ENCODE measurements around the gene RALGAPA2.

The RALGAPA2 gene

DNA sequence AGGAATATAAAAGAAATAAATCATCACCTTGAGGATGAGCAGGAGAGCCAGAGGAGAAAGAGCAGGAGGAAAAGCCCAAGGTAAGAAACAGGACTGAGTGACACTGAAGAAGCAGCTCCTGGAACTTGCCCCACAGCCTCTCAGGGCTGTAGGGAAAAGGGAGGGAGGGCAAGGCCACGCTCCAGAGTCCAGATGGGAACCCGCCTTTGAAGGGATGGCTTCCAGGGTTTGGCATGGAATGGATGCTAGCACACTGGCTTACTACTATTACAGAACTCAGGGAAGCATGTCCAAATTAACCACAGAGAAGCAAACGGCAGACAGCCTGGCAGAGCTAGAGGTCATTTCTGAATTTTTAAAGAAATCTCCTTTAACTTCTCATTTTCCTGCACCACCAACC lies 26.8 kb downstream of the RALGAPA2 start:
- DNase-seq (ENCODE audit: extremely low read depth in 1 of 2, low read depth in 1 of 2) = no peak

DNA sequence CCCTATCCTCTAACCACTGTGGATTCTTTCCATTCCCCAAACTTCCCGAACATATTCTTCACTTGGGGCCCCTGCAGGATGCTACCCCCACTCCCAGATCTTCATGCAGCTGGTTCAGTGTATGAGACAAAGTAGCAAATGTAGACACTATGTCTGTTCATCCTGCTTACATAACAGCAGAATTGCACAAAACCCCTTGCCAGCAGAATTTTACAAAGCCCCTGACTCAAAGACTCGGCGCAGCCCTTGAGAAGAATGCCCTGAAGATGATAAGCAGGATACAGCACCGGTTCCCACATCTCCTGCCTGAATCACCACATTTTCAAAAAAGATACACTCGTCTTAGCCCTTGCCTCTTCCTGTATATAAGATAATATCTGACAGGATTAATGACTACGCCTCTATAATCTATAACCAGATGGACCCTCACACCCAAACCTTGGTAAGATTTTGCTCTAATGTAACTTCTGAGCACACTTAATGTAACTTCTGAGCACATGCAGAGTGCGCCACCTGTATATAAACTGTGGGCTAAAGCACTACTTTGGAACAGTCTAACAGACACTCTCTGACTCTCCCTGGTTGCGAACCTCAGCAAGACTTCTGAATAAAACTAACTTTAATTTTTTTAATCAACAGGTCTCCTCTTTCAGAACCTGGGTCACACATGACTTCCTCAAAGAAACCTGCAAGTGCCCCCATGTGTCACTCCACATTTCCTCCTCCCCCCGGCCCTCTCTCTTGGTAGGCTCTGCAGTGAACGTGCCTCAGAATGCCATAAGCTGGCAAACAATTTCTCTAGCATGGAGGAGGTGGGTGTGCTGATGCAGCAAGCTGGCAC lies 28.7 kb downstream of the RALGAPA2 start:
- DNase-seq (ENCODE audit: extremely low read depth in 1 of 2, low read depth in 1 of 2) = no peak

DNA sequence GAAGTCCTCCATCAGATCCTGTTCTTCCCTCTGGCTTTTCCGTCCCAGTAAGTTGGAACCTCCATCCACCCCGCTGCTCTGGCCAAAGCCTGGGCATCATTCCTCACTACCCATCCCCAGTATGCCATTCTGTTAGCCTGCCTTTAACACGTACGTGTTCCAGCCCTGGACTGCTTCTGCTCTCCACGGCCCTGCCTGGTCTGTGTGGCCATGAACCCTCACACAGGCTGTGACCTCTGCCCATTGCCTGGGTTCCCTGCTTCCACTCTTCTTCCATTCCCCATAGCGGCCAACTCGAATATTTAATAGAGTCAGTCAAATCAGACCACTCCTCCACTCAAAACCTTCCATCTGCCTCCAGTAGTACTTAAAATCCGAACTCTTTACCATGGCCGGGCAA lies 29.4 kb downstream of the RALGAPA2 start:
- no peak for DNase-seq (ENCODE audit: extremely low read depth in 1 of 2, low read depth in 1 of 2)

DNA sequence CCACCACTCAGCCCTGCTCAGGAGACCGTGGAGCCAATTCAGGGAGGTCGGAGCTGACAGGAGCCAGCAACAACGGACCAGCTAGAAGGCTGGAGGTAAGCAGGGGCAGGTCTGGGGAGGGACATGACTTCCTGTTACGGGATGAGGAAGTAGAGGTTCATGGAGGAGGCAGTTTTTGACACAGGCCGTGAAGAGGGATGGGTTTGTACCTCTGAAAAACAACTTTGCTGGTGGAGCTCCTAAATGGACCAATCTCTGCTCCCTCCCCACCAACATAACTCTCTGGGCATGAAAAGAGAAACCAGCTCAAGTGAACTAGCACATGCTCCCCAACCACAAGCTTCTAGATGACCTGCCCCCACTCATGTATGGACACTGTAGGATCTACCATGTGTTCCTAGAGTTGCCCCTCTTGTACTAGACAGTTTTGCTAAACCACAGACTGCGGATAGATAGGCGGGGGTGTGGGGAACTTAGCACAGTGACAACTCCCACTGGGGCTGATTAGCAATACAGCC lies 31.4 kb downstream of the RALGAPA2 start:
- no peak for DNase-seq (ENCODE audit: extremely low read depth in 1 of 2, low read depth in 1 of 2)

DNA sequence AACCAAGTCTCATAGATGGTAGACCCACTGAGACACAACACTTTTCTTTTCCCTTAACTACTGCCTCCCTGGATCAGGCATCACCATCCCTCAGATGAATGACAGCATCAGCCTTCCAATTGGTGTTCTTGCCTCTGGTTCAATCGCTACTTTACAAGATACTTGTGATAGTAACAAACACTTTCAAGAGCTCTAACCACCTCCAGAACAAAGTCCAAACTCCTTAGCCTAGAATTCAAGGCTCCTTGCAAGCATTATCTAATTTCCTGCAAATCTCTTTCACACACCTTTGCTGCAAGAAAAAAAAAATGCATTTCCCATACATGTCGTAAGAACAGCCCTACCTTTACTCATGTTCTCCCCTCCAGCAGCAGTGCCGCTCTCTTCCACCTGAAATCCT lies 33.1 kb downstream of the RALGAPA2 start:
- no peak for DNase-seq (ENCODE audit: extremely low read depth in 1 of 2, low read depth in 1 of 2)

DNA sequence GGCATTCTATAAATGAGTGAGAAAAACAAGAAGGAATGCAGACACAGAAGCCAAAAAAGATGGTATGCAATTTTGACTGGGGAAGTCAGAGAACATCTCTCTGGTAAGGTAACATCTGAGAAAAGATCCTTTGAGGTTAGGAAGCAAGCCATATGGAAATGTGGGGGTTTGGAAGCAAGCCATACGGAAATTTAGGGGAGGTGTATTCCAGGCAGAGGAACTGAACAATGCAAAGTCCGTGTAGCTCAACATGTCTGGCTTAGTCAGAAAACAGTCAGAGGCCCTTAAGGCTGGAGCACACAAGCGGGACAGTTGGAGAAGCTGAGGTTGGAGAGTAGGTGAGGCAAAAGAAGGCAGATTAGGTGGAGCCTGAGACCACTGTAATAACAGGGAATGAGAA lies 35.3 kb downstream of the RALGAPA2 start:
- no peak for DNase-seq (ENCODE audit: extremely low read depth in 1 of 2, low read depth in 1 of 2)

DNA sequence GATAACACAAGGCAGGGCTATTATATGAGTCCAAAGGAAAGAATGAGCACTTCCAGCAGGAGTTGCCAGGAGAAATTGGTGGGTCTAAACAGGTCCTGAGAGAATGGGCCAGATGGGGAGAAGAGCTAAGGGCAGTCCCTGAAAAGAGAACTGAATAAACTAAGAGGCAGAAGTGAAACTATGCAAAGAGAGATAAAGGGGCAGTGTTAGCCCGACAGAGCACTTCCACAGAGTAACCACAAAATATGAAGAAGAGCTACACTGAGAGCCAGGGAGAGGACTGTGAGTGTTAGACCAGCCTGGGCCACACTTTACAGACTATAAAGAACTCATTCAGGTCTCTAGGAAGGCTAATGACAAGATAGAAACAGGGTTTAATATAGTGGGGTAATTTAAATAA lies 43.8 kb downstream of the RALGAPA2 start:
- no peak for DNase-seq (ENCODE audit: extremely low read depth in 1 of 2, low read depth in 1 of 2)

DNA sequence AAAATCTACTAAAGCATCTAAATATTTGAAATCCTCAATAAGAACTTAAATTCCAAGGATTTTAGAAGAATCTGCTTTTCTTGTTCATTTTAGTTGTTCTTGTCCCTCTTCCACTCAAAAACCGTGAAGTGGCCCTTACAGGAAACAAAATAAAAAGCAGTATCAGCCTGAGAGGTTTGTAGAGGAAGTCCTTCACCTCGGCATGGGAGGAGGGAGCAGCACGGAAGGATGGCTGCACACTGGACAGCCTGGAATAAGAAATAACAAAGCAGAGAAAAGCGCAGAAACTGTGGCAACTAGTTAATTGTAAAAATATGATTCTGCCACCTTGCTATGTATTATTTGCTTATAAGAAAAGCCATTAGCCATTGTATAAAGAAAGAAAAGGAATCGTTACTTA lies 46.1 kb downstream of the RALGAPA2 start:
- no peak for DNase-seq (ENCODE audit: extremely low read depth in 1 of 2, low read depth in 1 of 2)

DNA sequence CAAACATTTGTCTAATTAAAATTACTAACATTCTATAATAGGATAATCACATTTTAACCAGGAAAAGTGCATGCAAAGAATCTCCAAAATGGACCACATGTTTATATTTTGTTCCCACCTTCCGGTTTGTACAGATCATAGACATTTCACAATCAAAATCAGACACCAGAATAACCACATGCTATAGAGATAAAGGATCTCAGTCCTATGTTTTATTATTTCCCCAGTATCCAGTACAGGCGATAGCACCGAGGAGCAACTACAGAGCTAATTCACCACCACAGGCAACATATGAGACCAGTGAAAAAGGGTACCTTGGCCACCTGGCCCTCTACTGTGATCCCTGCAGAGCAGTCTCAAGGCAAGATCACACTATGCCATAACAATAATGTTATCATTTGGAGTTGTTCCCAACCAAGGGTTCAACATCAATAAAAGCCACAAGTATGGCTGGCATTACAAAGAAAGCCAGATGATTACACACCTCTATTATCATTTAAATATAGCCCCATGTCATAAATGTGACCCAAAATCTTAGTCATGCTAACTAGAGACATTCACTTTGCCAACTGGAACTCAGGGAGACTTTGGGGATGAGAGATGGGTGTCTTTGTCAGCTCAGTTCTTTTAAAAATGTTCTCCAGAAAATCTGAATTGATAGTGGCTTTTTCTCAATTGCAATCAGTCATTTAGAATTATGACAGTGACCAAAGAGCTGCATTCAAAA lies 46.7 kb downstream of the RALGAPA2 start:
- no peak for DNase-seq (ENCODE audit: extremely low read depth in 1 of 2, low read depth in 1 of 2)

DNA sequence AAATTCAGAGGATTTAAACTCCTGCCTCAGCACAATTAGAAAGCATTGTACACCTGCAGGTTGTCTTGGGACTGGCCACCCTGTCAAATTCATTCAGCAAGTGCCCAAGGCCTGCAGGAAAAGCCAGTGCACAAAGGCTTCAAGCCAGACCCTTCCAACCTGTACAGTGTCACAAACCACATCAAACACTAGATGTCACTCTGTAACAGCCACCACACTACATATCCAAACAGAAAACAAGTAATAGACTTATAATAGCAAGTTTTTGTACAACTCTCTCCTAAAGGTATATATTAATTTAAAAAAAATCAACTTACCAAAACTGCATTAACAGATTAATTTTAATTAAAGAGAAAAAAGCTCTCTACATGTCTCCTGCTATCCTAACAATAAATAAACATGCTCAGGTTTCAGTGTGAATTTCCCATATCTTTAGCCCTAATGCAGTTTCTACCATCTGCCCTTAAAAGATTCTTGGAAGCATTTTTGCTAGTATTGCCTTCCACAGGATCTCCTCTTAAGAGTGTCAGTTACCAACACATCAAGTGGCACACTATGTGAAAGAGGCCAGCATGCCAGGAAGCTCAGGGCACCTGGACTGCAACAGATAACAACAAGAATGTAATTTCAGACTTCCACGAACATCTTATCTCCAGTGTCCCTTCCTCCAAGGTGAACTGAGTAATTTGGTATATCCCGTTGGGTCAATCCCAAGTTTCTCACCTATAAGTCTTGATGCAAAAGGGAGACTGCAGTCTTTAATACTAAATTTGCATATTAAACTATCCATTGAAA lies 47.5 kb downstream of the RALGAPA2 start:
- no peak for DNase-seq (ENCODE audit: extremely low read depth in 1 of 2, low read depth in 1 of 2)

DNA sequence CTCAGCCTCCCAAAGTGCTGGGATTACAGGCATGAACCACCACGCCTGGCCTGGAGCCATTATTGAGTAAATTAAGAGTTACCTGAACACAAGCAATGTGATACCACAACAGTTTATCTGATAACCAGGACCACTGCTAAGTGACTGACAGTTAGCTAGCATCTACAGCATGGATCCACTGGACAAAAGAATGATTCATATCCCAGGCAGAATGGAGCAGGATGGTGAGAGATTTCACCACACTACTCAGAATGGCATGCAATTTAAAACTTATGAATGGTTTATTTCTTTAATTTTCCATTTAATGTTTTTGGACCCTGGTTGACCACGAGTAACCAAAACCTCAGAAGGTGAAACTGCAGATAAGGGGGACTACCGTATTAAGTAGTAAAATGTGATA lies 48.6 kb downstream of the RALGAPA2 start:
- DNase-seq (ENCODE audit: extremely low read depth in 1 of 2, low read depth in 1 of 2) = no peak

DNA sequence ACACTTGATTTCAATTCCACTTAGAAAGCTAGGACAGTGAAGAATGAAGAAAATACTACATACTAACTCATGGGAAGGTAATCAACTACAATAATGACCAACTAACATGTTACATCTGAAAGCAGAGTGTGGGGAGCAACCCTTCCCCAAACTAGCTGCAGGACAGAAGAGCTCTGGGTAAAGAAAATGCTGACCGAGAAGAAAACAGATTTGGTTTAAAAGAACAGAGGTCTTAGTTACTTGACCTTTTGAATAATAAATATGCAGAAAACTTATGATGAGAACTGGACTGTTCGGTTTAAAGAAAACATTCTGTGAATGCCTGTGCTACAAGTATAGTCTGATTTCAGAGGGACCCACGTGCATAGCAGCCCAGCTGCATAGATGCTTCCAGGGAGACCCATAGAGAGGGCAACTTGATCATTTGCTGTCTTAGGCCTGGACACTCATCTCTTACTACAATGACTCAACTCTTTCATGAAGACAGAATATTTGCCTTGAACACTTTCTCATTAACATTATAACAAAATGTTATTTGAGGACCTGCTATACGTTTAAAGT lies 53.5 kb downstream of the RALGAPA2 start:
- DNase-seq (ENCODE audit: extremely low read depth in 1 of 2, low read depth in 1 of 2) = no peak

DNA sequence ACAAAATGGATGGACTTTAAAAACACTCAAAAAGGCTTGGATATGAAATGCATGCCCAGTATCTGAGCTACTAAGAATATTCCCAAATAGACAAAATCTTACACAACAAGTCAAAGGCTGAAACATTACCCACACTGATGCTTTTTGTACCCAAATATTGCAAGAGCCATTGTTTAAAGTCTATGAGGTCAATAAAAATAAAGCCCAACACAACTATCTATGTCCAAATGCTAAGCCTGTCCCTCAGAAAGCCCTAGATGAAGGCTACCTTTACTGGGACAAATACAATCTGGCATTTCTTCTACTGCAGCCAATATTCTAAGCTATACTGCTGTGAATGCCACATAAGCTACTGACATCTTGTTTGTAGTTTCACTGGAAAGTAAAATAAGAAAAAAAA lies 54.3 kb downstream of the RALGAPA2 start:
- DNase-seq (ENCODE audit: extremely low read depth in 1 of 2, low read depth in 1 of 2) = no peak

DNA sequence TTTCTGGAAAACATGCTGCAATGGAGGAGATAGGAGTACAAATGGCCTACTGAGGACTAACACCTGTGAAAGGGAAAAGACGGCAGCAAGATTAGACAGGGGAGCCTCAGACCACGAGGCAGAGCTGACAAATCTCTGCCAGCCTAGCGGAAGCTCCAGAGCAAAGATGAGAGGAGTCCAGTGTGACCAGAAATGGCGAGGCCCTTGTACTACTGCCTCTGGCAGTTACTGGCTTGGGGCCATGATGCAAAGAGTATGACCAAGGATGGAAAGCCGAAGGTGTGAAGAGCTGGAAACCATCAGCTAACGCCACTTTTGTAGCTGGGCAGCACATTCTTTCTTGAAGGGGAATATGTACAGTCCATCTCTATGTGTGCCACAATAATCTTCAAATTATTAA lies 55.4 kb downstream of the RALGAPA2 start:
- DNase-seq (ENCODE audit: extremely low read depth in 1 of 2, low read depth in 1 of 2) = no peak

DNA sequence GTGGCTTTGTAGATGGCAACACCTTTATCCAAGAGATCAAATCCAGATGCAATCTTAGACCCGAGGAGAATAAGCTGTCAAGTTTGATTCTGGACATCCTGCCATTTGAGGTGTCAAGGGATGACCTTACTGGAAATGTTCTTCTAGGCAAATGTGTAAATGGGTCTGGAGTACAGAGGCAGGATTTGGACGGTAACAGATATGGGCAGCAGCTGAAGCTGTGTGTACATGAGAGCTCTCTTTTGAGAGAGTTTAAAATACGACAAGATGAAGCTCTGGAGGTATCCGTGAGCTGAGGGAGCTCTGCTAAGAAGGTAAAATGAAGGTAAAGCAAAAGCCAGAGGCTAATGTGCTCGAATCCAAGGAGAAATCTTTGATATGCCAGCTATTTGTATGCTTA lies 56.6 kb downstream of the RALGAPA2 start:
- DNase-seq (ENCODE audit: extremely low read depth in 1 of 2, low read depth in 1 of 2) = no peak

DNA sequence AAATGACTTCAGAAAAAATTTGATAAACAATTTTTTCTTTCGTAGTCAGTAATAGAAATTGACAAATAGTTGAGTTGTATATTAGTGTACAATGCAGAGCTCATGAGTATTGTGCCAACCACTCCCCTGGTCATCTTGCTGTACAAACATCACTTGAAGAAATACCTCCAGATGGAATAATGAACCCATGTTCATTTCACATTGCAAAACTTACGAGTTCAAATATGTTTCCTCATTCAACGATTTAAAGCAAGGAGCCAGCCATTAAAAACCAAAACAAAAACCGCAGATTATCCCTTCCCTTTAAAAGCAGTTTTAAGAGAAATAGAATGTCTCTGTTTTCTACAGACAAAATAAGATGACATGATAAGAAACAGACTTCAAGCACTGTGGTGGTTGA lies 62.5 kb downstream of the RALGAPA2 start:
- no peak for DNase-seq (ENCODE audit: extremely low read depth in 1 of 2, low read depth in 1 of 2)

DNA sequence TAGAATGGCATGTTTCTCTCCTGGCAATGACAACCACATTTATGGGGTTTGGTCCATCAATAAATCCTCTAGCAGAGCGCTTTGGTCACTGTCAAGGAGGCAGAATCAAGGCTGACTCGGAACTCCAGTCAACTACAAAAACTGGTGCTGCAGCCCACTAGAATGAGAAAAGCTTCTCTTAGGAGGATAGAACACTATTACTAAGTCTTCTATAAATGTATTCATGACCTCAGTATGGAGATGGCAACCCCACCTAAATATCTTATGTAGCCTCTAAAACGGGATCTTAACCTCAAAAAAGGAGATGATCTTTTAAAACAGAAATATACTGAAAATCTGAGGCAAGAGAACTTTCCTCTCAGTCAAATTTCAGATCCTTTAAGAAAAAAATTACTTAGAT lies 68.5 kb downstream of the RALGAPA2 start:
- DNase-seq (ENCODE audit: extremely low read depth in 1 of 2, low read depth in 1 of 2) = no peak

DNA sequence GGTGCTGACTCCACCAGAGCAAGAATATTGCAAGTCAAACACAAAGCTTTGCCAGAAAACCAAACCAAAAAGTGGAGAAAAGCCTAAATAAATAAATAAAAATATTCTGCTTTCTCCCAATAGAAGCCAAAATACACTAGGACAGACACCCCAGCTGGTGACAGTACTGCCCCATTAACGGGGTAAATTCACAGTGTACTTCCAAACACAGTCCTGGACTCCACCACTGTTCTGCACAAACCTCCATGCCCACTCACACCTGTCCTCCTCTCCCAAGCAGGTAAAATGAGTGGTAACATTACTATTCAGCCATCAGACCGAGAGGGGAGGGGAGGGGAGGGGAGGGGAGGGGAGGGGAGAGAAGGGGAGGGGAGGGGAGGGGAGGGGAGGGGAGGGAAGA lies 70.7 kb downstream of the RALGAPA2 start:
- no peak for DNase-seq (ENCODE audit: extremely low read depth in 1 of 2, low read depth in 1 of 2)

DNA sequence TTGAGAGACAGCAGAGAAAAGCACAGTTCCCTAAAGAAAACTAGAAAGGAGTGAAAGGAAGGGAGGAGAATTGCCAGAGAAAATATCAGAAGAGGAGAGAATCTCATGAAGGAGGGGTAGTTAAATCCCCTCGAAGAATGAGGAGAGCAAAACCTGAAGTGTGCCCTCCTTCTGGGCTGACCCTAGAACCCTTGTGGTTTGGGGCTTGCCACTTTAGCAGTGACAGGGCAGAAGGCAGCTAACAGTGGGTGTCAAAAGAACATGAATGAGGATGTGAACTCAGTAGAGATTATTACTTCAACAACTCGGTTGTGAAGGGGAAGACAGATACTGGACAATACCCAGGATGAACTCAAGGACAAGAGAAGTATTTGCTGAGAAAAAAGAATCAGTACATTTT lies 73.6 kb downstream of the RALGAPA2 start:
- DNase-seq (ENCODE audit: extremely low read depth in 1 of 2, low read depth in 1 of 2) = no peak

DNA sequence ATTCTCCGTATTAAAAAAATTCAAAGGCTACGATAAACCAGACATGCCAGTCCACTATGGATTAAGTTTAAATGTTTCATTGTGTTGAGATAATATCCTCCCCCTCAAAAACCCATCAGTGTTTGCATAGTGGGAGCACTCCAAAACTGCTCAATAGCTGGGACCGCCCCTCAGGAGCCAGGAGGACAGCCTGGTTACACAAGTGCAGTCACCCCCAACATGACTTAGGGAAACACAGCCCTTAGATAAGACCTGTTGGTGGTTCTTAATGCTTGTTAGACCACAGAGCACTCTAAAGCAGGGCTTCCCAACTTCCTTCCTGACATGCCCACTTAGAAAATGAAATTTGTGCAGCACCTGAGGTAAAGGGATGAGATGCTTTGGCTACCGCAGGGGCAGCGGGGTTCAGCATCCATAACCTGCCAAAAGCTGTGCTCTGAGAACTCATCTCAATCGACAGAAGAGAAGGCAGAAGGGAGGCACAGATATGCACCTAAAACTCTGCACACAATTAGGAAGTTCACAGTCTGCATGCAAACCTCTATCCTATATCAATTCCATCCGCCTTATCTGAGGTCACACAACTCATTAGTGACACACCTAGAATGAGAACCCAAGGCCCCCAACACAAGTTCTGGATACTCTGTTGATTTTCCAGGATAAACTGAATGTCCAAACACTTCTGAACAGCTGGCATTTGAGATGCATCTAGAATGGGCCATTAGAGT lies 74.3 kb downstream of the RALGAPA2 start:
- no peak for DNase-seq (ENCODE audit: extremely low read depth in 1 of 2, low read depth in 1 of 2)
